Mesendoderm (in vitro differentiated cells): ENCODE measurements around the gene RUNDC3A. TPM values are rescaled to one million over a fixed set of nuclear protein-coding genes. Genes with fewer than 3 reads are reported as not detected.

ENCODE experiments used
- DNase-seq: peaks from one replicate; pipeline ENCODE4 v3.0.0; 2013
- H2AK5ac ChIP-seq: 2 replicates; pipeline ENCODE4 v1.6.1; 2013; ENCODE audit warnings: low read length, inconsistent platforms
- H2BK120ac ChIP-seq: 2 replicates; pipeline ENCODE4 v1.6.1; 2013; ENCODE audit warnings: low read depth, mild to moderate bottlenecking, low read length, moderate library complexity, mixed read lengths
- H2BK15ac ChIP-seq: replicated peaks from 2 replicates; pipeline ENCODE4 v1.6.1; 2013; ENCODE audit warnings: low read depth, mild to moderate bottlenecking, moderate library complexity
- H2BK5ac ChIP-seq: 2 replicates; pipeline ENCODE4 v1.6.1; 2013; ENCODE audit warnings: low read length, inconsistent platforms
- H3K18ac ChIP-seq: 2 replicates; pipeline ENCODE4 v1.6.1; 2013; ENCODE audit warnings: mild to moderate bottlenecking, low read length, mixed read lengths
- H3K23ac ChIP-seq: one replicate; pipeline ENCODE4 v1.6.1; 2013; ENCODE audit warnings: low read length
- H3K27ac ChIP-seq: 2 replicates; pipeline ENCODE4 v1.5.1; 2013; ENCODE audit warnings: low read depth, mild to moderate bottlenecking, inconsistent platforms, low read length, moderate library complexity
- H3K27me3 ChIP-seq: 2 replicates; pipeline ENCODE4 v1.6.1; 2013; ENCODE audit warnings: low read length, control low read depth, mild to moderate bottlenecking, inconsistent platforms; ENCODE audit not compliant: insufficient read depth, poor library complexity
- H3K36me3 ChIP-seq: 2 replicates; pipeline ENCODE4 v1.6.1; 2013; ENCODE audit warnings: low read length, inconsistent platforms; ENCODE audit not compliant: control insufficient read depth, insufficient read depth
- H3K4ac ChIP-seq: one replicate; pipeline ENCODE4 v1.6.1; 2013; ENCODE audit warnings: low read depth, mild to moderate bottlenecking, low read length, moderate library complexity
- H3K4me1 ChIP-seq: 2 replicates; pipeline ENCODE4 v1.6.1; 2013; ENCODE audit warnings: low read depth, low read length, inconsistent platforms; ENCODE audit not compliant: control insufficient read depth
- H3K4me2 ChIP-seq: 2 replicates; pipeline ENCODE4 v1.6.1; 2013; ENCODE audit warnings: low read length
- H3K4me3 ChIP-seq: 2 replicates; pipeline ENCODE4 v1.5.1; 2013; ENCODE audit warnings: mild to moderate bottlenecking, low read length
- H3K56ac ChIP-seq: one replicate; pipeline ENCODE4 v1.6.1; 2013; ENCODE audit warnings: low read length
- H3K79me1 ChIP-seq: 2 replicates; pipeline ENCODE4 v1.6.1; 2013; ENCODE audit warnings: low read length, inconsistent platforms
- H3K79me2 ChIP-seq: 2 replicates; pipeline ENCODE4 v1.6.1; 2013; ENCODE audit warnings: mild to moderate bottlenecking, low read length; ENCODE audit not compliant: control insufficient read depth, insufficient read depth
- H3K9ac ChIP-seq: 2 replicates; pipeline ENCODE4 v1.6.1; 2013; ENCODE audit warnings: low read length, inconsistent platforms
- H4K5ac ChIP-seq: one replicate; pipeline ENCODE4 v1.6.1; 2013; ENCODE audit warnings: low read length
- H4K8ac ChIP-seq: one replicate; pipeline ENCODE4 v1.6.1; 2013; ENCODE audit warnings: low read depth, mild to moderate bottlenecking, control low read depth, low read length, moderate library complexity
- WGBS: extraction: QIAGEN DNeasy Blood & Tissue Kit; methylation state at CpG from one replicate; pipeline ENCODE4 v1.1.7; 2013; ENCODE audit warnings: low lambda C conversion rate, missing lambda C conversion rate; ENCODE audit not compliant: insufficient coverage; ENCODE audit errors: extremely low coverage; 5-methylcytosine and 5-hydroxymethylcytosine counted together
- small RNA-seq: library from polyadenylated mRNA; stranded (forward); fragments of <200 nt; extraction: miRNeasy Mini kit (QIAGEN cat#:217004); gene quantifications from one replicate; pipeline ENCODE3, GENCODE V24; 2013; ENCODE audit not compliant: insufficient read depth

RUNDC3A gene

DNA sequence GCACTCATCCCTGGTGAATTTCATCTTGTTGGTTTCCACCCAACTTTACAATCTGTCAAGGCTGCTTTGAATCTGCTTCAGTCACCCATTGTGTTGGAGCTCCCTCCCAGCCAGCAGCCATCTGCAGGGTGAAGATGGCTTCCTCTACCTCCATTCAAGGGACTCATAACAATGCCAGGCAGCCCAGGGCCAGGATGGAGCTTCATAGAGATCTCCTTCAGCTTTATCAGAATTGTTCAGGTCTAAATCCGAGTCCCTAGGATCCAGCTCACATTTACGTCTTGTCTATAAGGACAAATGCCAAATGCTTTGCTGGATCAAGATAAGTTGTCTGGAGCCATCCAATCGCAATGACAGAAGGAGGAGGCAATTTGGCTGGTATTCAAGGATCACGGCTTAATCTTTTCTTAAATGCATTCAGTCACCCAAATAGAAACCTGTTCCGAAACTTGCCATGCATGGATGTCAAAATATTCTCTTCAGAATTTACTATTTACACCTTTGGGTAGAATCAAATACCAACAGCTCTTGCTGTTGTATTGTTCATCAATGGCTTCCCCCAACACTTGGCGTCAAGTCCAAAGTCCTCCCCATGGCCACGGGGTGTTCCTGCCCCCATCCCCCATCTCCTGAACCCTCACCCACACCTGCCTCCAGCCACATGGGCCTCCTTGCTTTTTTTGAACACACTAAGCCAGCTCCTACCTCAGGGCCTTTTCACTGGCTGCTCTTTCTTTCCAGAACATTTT is 59.0 kb downstream of the RUNDC3A start:
- H4K8ac ChIP-seq, result no peak overlapping the region
- H3K23ac ChIP-seq, result no peak overlapping the region
- H3K4me1 ChIP-seq, result no peaks in the 10 kb centered on the region
- H3K56ac ChIP-seq, result no peak overlapping the region
- H3K79me2 ChIP-seq, result no peaks in the 10 kb centered on the region
- H3K27me3 ChIP-seq, result no peaks in the 10 kb centered on the region
- H3K36me3 ChIP-seq, result no peaks in the 10 kb centered on the region
- no peak overlapping the region for H2BK15ac ChIP-seq
- no peak overlapping the region for H2BK120ac ChIP-seq
- H3K79me1 ChIP-seq, result no peaks in the 10 kb centered on the region
- H3K4ac ChIP-seq, result no peak overlapping the region
- H3K9ac ChIP-seq, result no peak overlapping the region
- no peak overlapping the region for H3K4me2 ChIP-seq
- no peak overlapping the region for H3K27ac ChIP-seq
- no peak overlapping the region for H2AK5ac ChIP-seq
- no peak overlapping the region for H2BK5ac ChIP-seq
- H3K18ac ChIP-seq, result no peak overlapping the region
- no peak overlapping the region for H4K5ac ChIP-seq
- no CpG with 5 or more reads among the region's 7 CpGs for WGBS
- H3K4me3 ChIP-seq, result no peak overlapping the region
- DNase-seq, result no peak

Small RNA genes lying within 50 kb of the gene (small RNA-seq; reads per million reads assigned to genes)
- not detected for gene RF00012
- not detected for gene RN7SL507P
- not detected for gene RNU6-453P
